Stimulated activated CD4-positive, alpha-beta T cell treated with anti-CD3 and anti-CD28 coated beads, Interleukin-1b, Interleukin-23, amount 100 ng/mL, for 48 hours (primary cell): ENCODE data around the gene HSF2BP.
"Not testable (repeated sequence)": the region's sequence is repeated elsewhere in the genome, so short reads cannot be mapped to it uniquely, and the experiment has no call there.

Experiments used
- DNase-seq: peaks from one replicate; pipeline ENCODE4 v3.0.0-alpha.2; 2020

Gene HSF2BP

DNA sequence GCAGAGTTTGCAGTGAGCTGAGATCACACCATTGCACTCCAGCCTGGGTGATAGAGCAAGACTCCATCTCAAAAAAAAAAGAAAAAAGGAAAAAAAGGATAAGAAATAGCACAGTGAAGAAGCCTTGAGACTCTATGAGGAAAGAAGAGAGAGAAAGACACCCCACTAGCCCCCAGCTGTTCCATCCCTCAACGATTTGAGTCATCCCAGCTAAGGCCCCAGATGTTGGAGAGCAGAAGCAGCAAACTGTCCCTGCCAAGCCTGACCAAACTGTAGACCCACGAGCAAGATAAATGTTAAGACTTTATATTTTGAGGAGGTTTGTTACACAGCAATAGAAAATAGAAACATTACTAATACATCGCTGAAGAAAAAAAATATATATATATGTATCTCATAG is 42.4 kb downstream of the HSF2BP start:
- not testable (repeated sequence) for DNase-seq

- DNase-seq = no peak
Observed at GRCh38 chr21:43614839-43615238, 44.4 kb downstream of the HSF2BP start.

- DNase-seq = no peak
Observed at GRCh38 chr21:43613755-43614638, 45.3 kb downstream of the HSF2BP start.

GRCh38 chr21:43611598-43612369 is 47.5 kb downstream of the HSF2BP start:
- no peak for DNase-seq

GRCh38 chr21:43609501-43610340 is 49.6 kb downstream of the HSF2BP start:
- no peak for DNase-seq

DNA sequence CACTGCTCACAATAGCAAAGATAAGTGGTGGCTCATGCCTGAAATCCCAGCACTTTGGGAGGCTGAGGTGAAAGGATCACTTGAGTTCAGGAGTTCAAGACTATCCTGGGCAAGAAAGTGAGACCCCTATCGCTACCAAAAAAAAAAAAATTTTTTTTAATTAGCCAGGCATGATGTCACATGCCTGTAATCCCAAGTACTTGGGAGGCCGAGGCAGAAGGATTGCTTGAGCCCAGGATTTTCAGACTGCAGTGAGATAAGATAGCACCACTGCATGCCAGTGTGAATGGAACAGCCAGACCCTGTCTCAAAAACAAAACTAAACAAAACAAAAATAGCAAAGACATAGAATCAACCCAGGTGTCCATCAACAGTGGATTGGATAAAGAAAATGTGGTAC is 50.6 kb downstream of the HSF2BP start:
- no peak for DNase-seq

DNA sequence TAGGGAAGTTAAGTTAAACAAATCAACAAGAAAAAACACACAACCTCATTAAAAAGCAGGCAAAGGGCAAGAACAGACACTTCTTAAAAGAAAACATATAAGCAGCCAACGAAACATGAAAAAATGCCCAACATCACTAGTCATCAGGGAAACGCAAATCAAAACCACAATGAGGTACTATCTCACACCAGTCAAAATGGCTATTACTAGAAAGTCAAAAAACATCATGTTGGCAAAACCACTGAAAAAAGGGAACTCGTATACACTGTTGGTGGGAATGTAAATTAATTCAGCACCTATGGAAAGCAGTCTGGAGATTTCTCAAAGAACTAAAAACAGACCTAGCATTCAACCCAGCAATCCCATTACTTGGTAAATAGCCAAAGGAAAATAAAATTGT is 51.1 kb downstream of the HSF2BP start:
- no peak for DNase-seq

DNA sequence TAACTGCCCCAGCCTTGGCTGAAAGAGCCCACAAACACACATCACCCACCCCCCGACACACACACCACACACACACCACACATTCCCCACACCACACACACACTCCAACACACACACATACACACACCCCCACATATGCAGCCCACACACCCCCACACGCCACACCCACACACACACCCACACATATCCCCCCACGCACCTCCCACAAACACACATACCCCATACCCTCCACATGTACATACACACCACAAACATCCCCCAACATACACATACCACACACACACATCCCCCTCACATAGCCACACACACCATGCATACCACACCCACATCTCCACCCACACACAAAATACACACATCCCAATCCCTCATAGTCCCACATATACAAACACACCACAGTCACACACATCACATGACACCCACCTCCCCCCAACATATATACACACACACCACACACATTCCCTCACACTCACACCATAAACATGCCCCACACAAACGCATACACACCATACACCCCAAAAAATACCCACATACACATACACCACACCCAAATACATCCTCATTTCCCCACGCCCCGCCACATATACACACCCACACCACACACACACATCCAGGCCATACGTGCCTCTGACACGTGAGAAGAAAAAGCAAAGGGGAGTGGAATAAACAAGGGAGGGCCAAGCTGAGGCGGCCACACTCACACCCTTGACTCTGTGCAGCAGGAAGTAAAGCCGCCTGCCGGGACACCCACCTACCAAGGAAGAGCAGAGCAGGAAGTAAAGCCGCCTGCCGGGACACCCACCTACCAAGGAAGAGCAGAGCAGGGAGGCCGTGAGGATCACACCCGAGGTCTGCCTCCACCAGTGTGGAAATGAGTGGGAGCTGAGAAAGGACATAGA is 53.7 kb downstream of the HSF2BP start:
- DNase-seq = no peak

DNA sequence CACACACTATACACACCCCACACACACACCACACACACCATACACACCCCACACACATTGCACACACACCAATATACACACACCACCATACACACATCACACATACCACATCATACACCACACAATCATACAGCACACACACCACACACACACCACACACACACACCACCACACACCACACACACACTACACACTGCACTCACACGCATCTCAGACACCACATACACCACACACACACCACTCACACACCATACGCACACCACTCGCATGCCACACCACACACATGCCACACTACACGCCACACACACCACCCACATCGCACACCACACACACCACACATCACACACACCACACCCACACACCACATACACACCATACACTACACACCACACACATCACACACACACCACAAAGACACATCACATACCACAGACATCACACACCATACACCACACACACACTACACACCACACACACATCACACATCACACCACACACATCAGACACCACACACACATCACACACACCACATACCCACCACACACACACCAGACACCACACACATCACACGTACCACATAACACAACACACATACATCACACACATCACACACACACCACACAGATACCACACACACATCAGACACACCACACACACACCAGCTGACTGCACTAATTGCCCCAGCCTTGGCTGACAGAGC is 54.6 kb downstream of the HSF2BP start:
- DNase-seq = no peak

GRCh38 chr21:43603641-43604504 is 55.4 kb downstream of the HSF2BP start:
- no peak for DNase-seq

DNA sequence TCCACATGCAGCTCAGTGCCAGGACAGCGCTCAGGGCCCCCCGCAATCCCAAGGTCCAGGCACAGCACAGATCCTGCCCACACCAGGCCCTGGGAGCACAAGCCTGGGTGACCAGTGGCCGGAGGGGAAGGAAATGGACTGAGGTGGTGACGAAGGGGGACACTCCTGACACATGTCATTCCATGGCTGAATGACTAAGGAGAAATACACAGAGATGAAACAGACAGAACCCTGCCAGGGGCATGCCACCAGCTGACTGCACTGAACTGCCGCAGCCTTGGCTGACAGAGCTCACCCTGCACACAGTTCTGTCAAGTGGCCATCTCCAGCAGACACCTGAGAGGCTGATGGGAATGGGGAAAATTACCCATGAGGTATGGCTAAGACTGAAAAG is 56.1 kb downstream of the HSF2BP start:
- no peak for DNase-seq

DNA sequence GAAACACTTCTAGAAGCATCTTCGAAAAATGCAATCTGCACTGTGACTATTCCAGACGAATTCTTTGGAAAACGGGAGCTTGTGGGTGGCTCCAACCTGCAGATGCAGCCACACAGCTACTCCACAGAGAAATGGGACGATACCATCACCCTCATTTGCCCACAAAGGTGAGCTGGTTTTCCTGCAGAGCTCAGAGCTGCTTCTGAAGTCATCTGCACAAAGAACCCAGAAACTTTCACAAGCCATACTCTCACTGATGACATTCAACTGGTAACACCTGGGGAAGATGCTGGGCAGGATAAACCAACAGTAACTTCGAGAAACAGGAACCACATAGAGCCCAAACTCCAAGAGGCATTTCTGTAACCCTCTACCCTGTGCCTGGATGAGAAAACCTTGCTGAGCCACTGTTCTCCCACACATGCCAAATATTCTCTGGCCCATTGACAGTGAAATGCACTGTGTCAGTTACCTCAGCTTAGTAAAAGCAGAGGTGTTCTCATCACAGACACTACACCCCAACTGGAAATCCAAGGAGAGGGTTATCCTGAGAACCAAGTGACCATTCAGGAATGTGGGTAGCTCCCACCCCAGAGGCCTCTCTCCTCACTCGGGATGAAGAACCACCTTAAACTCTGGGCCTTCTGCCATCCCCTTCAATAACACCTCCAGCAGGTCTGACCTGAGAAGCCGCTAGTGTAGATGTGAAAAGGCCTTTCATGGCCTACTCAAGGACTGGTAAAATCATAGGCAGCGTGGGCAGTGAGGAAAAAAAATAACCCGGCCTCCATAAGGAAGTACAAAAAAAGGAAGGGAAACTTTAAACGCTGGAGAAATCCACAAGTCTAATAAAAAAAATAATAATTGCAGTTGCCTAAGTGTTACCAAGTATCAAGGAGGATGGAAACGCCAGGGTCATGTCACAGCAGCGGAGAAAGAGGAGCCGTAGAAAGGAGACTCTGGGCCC is 56.7 kb downstream of the HSF2BP start:
- no peak for DNase-seq

GRCh38 chr21:43600642-43601402 is 58.5 kb downstream of the HSF2BP start:
- no peak for DNase-seq

DNA sequence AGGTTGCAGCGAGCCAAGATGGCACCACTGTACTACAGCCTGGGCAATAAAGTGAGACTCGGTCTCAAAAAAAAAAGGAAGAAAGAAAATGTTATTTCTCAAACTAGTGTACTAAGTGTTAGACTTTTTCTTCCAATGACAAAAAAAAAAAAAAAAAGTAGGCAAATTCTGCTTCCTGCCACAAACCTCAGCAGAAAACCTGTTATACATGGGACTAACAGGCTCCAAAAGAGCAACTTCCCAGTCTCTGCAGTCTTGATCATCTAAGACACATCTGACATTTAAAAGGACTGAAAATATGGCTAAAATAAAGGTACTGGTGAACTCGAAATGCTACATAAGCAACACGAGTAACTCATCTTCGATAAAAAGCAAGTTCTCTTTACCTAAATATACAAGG is 59.6 kb downstream of the HSF2BP start:
- DNase-seq = no peak

- no peak for DNase-seq
Observed at GRCh38 chr21:43598416-43599120, 60.7 kb downstream of the HSF2BP start.

GRCh38 chr21:43597540-43598250 is 61.6 kb downstream of the HSF2BP start:
- DNase-seq = no peak

DNA sequence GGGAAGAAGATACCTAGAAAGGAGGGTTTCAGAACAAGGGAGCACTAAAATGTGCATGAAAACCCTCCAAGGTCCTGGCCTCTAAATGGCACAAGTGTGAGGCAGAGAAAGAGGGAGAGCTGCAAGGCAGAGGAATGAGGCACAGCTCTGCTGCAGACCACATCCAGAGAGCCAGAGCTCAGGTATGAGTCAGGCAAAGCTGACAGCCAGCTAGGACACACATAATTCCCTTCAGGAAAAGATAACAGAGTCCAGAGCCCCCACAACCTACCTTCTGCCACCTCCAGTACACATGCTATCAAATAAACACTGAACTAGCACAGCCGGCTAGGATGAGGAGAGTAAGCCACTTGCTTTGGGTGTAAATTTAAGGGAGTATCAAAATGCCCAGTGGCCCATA is 62.2 kb downstream of the HSF2BP start:
- no peak for DNase-seq
